ENCODE measurements around the gene KCNC1.

The KCNC1 gene

DNA sequence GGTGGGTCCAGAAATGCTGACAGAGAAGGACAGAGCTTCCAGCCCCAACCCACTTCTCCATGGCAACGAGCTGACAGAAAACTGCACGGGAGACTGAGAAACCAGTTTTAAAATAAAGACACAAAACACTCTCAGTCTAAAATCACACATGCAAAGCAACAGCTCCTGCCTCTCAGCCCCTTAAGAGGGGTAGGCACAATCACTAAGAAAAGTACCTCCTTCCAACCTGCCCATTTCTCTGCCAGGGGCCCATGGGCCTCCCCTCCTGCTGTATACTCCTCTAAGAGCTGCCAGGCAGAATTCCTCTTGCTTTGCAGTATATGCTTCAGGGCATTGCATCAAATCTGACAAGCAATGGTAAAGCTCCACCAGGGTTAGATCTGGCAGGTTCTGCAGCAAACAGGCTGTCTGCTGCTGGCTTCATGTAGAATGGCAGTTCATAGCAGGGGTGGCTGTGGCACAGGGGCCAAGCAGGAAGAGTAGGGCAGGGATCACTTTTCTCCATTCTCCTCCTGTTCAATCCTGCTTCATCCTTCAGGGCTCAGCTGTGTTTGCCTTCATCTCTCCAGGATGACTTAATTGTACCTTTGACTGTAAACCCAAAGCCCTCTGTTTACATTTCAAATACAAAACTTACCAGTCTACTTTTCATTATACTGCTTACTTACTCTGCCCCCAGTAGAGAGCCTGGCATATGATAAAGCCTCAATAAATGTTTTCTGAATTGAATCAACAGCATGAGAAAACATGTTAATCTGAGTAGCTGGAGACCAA, 77.7 kb downstream of the KCNC1 start:
- ATAC-seq, result peak; percentile 64
- TF ChIP-seq RARB (CRISPR knock-in tag; IDR thresholded peaks at IDR 0.05) (no peak), PPARA (CRISPR knock-in tag; IDR thresholded peaks at IDR 0.05; ENCODE audit: borderline replicate concordance) (no peak), OSR1 (CRISPR knock-in tag; IDR thresholded peaks at IDR 0.05) (no peak), GLIS3 (CRISPR knock-in tag; IDR thresholded peaks at IDR 0.05) (no peak), SNAI2 (CRISPR knock-in tag; IDR thresholded peaks at IDR 0.05) (no peak), ZFP30 (CRISPR knock-in tag; IDR thresholded peaks at IDR 0.05) (no peak), PATZ1 (CRISPR knock-in tag; IDR thresholded peaks at IDR 0.05; ENCODE audit: borderline replicate concordance) (no peak)

GRCh38 chr11:17812865-17813187, 78.2 kb downstream of the KCNC1 start:
- ATAC-seq, result peak; percentile 6; the same call in 2 of the 3 replicates

GRCh38 chr11:17813391-17814059, 78.9 kb downstream of the KCNC1 start:
- TF ChIP-seq CREB5 (CRISPR knock-in tag; IDR thresholded peaks at IDR 0.05; ENCODE audit: low read depth) (peak; percentile 82; the same call in 1 of the 2 replicates), ISL1 (CRISPR knock-in tag; IDR thresholded peaks at IDR 0.05) (peak; percentile 79), CSDC2 (CRISPR knock-in tag; IDR thresholded peaks at IDR 0.05) (no peak)
- peak; percentile 46 for ATAC-seq

More at GRCh38 chr11:17812865-17813187, 78.2 kb downstream of the KCNC1 start:
- TF ChIP-seq, protein P1, sequence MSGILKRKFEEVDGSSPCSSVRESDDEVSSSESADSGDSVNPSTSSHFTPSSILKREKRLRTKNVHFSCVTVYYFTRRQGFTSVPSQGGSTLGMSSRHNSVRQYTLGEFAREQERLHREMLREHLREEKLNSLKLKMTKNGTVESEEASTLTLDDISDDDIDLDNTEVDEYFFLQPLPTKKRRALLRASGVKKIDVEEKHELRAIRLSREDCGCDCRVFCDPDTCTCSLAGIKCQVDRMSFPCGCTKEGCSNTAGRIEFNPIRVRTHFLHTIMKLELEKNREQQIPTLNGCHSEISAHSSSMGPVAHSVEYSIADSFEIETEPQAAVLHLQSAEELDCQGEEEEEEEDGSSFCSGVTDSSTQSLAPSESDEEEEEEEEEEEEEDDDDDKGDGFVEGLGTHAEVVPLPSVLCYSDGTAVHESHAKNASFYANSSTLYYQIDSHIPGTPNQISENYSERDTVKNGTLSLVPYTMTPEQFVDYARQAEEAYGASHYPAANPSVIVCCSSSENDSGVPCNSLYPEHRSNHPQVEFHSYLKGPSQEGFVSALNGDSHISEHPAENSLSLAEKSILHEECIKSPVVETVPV (CRISPR knock-in tag; IDR thresholded peaks at IDR 0.05), result no peak
- TF ChIP-seq ISL1 (CRISPR knock-in tag; IDR thresholded peaks at IDR 0.05) (no peak), RARB (CRISPR knock-in tag; IDR thresholded peaks at IDR 0.05) (no peak)

- no peak for ATAC-seq
- TF ChIP-seq ISL1 (CRISPR knock-in tag; IDR thresholded peaks at IDR 0.05) (no peak), ESRRG (CRISPR knock-in tag; IDR thresholded peaks at IDR 0.05) (no peak)
- TF ChIP-seq, protein P2, sequence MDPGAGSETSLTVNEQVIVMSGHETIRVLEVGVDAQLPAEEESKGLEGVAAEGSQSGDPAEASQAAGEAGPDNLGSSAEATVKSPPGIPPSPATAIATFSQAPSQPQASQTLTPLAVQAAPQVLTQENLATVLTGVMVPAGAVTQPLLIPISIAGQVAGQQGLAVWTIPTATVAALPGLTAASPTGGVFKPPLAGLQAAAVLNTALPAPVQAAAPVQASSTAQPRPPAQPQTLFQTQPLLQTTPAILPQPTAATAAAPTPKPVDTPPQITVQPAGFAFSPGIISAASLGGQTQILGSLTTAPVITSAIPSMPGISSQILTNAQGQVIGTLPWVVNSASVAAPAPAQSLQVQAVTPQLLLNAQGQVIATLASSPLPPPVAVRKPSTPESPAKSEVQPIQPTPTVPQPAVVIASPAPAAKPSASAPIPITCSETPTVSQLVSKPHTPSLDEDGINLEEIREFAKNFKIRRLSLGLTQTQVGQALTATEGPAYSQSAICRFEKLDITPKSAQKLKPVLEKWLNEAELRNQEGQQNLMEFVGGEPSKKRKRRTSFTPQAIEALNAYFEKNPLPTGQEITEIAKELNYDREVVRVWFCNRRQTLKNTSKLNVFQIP (CRISPR knock-in tag; IDR thresholded peaks at IDR 0.05; ENCODE audit: borderline replicate concordance, low read depth), result no peak
Measured at GRCh38 chr11:17814546-17814945, 80.0 kb downstream of the KCNC1 start.

DNA sequence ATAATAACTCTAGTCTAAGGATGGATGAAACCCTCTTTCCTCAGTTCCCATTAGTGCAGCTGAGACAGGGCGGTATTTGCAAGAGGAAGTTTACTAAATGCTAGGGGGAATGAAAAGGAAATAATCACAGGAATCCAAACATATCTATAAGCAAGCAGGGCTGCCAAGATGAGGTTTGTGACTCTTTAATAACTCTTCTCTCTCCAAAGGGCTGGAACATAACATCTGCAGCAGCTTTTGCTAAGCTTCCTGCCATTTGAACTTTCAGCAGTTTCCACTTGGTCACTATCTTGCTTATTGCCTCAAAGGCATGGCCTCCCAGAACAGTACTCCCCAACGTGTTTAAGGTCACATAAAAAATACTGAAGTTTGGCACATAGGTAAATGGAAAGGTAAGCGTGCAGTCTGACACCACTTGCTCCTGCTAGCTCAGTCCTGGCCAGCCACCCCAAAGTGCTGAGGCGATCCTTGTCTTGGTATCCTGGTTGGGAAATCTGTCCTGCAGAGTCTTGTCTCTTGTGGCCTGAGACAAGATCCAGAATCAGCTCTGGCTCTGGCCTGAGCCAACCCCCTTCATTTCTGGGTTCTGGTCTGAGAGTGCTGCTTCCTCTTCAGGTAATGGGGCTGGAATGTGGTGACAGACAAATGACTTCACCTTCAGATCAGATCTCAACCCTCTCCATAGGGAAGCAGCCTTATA, 81.8 kb downstream of the KCNC1 start:
- ATAC-seq, result no peak
- TF ChIP-seq ZNF70 (CRISPR knock-in tag; IDR thresholded peaks at IDR 0.05) (no peak), ZNF565 (CRISPR knock-in tag; conservative IDR thresholded peaks at IDR 0.05; ENCODE audit: low read depth) (no peak), CREB5 (CRISPR knock-in tag; IDR thresholded peaks at IDR 0.05; ENCODE audit: low read depth) (no peak), PATZ1 (CRISPR knock-in tag; IDR thresholded peaks at IDR 0.05; ENCODE audit: borderline replicate concordance) (no peak), CSDC2 (CRISPR knock-in tag; IDR thresholded peaks at IDR 0.05) (no peak), BACH2 (CRISPR knock-in tag; IDR thresholded peaks at IDR 0.05; ENCODE audit: borderline replicate concordance) (no peak), PPARA (CRISPR knock-in tag; IDR thresholded peaks at IDR 0.05; ENCODE audit: borderline replicate concordance) (no peak), ZC3H10 (CRISPR knock-in tag; IDR thresholded peaks at IDR 0.05) (no peak), ARNTL (CRISPR knock-in tag; IDR thresholded peaks at IDR 0.05; ENCODE audit: borderline replicate concordance, low read depth) (no peak), ZFP30 (CRISPR knock-in tag; IDR thresholded peaks at IDR 0.05) (no peak), ISL1 (CRISPR knock-in tag; IDR thresholded peaks at IDR 0.05) (no peak), ZFP3 (CRISPR knock-in tag; IDR thresholded peaks at IDR 0.05) (no peak), TOX (CRISPR knock-in tag; IDR thresholded peaks at IDR 0.05; ENCODE audit: borderline replicate concordance) (no peak)
- TF ChIP-seq, protein P1 (CRISPR knock-in tag; IDR thresholded peaks at IDR 0.05), result no peak
